GDM1 (cell line): Measurements from ENCODE around the gene AANAT.
"Not testable (repeated sequence)": the region's sequence is repeated elsewhere in the genome, so short reads cannot be mapped to it uniquely, and the experiment has no call there.

Experiments
- DNase-seq: peaks from one replicate; lab custom pipeline; 2025; lab: John Stamatoyannopoulos, UW

AANAT gene

DNA sequence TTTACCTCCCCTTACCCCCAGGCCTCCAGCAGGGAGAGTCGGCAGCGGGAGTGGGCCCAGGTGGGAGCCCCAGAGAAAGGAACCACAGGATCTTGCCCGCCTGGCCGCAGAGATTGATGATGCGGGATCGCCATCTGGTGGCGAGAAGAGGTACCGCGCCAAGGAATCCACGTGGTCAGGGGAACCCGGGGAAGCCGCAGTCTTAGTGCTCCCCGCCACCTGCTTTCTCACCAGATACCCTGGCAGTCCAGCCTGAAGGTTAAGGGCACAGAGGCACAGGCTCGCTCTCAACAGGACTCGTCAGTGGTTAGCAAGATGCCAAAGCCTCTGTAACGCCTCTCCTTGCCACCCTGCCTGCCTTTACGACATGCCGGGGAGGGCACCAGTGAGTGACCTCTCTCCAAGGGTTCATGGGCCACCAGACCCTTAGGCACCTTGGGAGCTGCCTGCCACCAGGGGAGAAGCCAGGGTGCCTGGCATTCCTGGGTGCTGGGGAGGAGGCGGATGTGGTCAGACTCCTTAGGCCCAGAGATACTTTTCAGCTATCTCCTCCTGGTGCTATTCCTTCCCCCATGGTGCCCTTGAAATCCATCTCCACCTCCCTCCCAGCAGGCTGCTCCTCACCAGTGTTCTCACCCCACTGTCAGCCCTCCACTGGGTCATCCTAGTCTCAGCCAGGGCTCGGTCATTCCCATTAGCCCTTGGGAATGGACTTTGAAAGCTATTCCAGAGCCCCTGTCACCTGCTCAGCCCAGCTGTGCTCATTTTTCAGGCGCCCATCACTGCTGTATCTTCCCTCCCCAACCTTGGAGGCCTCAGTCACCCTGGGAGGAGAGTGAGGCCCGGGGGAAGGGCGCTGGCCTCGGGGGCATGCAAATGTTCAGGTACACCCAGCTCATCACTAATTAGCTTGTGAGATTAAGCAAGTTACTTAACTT lies 39.3 kb downstream of the AANAT start:
- peak; percentile 40 for DNase-seq

DNA sequence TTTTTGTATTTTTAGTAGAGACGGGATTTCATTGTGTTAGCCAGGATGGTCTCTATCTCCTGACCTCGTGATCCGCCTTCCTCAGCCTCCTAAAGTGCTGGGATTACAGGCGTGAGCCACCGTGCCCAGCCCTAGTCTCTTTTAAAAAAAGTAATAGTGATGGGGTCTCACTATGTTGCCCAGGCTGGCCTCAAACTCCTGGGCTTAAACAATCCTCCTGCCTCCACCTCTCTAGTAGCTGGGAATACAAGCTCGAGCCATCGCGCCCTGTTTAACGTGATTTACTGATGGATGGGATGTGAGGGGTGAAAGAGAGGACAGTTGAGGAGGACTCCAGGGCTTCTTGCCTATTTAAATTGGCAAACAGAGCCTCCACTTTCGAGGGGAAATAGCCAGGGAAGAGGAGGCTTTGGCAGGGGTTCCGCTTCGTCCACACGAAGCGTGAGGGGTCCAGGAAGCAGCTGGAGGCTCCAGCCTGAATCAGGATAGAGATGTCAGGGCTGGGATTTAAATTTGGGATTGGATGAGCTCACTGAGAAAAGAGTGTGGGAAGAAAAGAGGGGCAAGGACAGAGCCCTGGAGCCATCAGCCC lies 41.2 kb downstream of the AANAT start:
- not testable (repeated sequence) for DNase-seq

DNA sequence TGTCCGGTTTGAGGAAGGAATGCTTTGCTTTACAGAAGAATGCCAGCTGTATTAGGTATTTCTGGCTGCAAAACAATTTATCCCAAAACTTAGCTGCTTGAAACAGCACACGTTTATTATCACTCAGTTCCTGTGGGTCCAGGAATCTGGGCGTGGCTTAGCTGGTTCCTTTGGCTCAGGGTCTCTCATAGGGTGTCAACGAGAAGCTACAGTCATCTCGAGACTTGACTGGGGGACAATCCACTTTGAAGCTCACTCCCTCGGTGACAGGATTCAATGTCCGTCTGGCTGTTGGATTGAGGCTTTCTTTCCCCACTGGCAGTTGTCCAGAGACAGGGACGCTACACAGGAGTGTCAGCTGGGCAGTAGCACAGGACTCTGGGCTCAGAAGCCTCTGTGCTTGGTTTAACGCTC lies 43.4 kb downstream of the AANAT start:
- no peak for DNase-seq

DNA sequence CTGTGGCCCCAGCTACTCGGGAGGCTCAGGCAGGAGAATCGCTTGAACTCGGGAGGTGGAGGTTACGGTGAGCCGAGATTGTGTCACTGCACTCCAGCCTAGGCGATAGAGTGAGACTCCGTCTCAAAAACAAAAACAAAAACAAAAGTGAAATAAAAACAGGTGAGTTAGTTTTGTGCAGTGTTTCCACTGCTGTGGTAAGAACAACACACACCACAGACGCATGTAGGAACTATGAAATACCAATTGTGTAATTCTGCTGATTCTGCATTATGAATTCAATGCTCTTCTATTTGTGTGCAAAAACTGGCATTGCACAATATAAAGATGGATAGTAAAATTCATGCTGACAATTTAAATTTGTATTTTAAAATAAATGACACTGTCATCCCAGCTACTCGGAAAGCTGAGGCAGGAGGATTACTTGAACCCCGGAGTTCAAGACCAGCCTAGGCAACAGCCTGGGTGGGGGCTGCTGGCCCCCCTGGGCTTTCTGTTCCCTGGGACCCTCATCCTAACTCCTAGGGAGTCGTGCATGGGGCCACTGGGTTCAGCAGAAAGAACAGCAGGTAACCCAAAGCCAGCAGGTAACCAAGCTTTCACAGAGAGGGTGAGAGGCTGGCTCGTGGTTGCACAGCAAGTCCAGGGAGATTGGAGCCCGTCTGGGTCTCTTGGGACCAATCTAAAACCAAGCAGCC lies 44.4 kb downstream of the AANAT start:
- DNase-seq, result no peak

DNA sequence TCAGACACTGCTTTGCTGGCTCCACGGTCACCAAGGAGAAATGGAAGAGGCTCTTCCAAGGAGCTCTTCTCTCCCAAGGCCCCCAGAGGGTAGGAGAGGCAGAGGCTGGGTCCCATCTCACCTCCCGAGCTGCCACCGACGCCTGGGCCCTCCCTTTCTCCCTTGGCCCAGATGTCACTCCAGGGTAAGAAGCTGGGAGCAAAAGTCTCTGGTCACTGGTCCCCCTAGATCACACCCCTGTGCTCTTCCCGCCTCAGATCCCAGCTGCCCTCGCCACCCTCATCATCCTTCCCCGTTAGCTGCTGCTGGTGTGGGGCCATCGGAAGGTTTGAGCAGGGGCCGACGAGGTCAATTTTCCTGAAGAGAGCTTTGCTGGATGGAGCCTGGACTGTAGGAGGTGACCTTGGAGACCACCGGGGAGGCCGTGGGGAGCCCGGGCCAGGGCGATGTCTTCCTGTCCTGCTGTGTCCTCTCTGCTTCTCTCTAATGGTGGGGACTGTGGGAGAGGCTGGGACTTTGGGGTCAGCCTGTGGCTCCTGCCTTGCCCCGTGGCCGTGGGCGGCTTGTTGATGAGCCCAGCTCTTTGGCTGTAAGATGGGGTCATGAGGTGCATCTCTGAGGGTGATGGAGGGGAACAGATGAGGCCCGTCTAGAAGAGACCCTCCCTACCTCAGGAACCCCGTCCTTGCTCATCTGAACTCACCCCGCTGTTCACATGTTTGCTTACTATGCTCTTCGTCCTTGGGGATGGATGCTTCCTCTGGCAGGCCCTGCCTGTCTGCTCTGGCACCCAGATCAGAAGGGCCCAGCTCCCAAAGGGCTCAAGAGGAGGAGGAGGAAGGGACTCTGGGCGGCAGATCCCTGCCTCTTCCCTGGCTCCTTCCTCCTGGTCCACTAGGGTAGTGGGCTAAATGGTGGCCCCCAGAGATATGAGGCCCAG lies 45.2 kb downstream of the AANAT start:
- DNase-seq, result no peak

DNA sequence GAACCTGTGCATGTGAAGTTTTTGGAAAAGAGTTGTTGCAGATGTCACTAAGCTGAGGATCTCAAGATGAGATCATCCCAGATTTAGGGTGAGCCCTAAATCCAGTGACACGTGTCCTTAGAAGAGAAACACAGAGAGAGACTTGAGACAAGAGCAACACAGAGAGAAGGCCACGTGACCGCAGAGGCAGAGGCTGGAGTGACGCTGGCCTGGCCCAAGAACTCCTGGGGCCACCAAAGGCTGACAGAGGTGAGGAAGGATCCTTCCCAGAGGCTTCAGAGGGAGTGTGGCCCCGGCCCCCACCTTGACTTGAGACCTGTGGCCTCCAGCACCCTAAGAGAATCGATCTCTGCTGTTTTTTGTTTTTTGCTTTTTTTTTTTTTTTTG lies 45.9 kb downstream of the AANAT start:
- DNase-seq, result no peak

DNA sequence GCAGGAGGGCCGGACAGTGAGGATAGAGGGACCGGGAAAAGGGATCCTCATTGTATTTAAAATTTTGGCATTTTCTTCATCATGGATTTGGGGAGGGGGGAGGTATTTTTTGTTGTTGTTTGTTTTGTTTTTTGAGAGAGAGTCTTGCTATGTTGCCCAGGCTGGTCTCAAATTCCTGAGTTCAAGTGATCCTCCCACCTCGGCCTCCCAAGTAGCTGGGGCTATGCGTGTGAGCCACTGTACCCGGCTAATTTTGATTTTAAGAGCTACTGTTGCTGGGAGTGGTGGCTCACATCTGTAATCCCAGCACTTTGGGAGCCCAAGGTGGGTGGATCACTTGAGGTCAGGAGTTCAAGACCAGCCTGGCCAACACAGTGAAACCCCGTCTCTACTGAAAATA lies 47.0 kb downstream of the AANAT start:
- not testable (repeated sequence) for DNase-seq

DNA sequence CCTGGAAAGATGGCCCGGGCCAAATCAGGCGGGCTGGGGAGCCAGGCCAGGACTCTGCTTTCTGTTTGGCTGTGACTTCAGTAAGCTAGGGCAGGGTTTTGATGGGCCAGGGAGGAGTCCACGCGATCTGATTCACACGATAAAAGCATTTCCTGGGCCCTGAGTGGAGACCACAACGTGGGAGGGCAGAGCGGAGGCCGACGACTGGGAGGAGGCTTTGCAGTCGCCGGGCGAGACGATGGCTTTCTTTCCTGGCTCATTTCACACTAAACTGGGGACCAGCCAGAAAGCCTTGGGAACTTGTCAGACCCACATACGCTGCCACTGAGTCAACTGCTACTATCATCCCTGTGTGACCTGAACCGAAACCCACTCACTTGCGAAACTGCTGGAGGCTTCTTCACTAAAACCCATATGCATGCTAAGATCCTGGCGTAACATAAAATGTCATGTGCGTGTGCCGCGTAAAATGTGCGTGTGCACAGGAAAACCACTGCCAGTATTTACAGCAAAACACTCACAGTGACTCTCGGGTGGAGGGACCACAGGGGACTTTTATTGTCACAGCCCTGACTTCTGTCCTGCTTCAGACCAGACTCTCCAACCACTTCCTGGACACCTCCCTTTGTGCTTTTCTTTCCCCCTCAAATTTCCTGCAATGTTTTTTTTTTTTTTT lies 48.0 kb downstream of the AANAT start:
- peak; percentile 70 for DNase-seq

DNA sequence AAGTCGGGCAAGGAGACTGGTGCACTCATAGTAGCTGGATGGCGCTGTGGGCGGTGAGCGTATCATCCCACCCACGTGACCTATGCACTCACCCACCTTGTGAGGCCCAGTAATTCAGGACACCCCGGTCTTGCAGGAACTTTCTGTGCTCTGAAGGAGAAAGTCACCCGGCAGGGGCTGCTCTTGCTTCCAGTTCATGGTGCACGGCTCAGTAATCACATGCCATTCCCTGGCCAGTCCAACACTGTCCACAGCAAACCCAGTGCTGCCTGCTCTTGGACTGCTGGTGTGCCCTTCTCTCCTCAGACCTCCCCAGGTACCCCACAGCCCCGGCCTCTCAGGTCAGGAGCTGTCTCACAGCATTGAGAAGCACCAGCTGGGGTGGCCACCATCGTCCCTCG lies 50.2 kb downstream of the AANAT start:
- DNase-seq, result no peak

DNA sequence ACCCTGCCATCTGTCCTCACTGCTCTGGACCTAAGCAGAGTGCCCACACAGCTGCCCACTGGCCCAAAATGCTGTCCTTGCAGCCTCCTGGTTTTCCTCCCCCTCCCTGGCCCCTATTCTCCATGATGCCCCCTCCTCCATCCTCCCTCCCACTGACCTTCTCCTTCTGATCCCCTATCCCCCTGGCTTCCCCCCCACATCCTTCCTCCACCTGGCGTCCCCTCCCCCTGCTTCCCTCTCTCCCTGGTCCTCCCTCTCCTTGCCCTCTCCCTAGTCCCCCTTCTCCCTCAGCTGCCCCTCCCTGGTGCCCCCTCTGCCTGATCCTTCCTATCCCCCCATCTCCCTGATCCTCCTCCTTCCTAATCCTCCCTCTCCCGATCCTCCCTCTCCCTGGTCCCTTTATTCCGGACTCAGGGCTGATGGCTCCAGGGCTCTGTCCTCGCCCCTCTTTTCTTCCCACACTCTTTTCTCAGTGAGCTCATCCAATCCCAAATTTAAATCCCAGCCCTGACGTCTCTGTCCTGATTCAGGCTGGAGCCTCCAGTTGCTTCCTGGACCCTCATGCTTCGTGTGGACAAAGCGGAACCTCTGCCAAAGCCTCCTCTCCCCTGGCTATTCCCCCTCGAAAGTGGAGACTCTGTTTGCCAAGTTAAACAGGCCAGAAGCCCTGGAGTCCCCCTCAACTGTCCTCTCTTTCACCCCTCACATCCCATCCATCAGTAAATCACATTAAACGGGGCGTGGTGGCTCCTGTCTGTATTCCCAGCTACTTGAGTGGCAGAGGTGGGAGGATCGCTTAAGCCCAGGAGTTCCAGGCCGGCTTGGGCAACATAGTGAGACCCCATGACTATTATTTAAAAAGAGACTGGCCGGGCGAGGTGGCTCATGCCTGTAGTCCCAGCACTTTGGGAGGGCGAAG lies 51.9 kb downstream of the AANAT start:
- DNase-seq, result no peak
